HG02943 (cell line): ENCODE measurements around the gene KAT6B.
"Not testable (repeated sequence)": the region's sequence is repeated elsewhere in the genome, so short reads cannot be mapped to it uniquely, and the experiment has no call there.

ENCODE experiments used
- ATAC-seq: cut with Tn5 transposase; IDR thresholded peaks from one replicate; pipeline ENCODE4 v1.9.1; 2021; ENCODE audit warnings: mild to moderate bottlenecking, low read depth, moderate library complexity; ENCODE audit not compliant: unreplicated experiment

Gene KAT6B

GRCh38 chr10:75055896-75056406 lies 229.6 kb downstream of the KAT6B start:
- not testable (repeated sequence) for ATAC-seq

DNA sequence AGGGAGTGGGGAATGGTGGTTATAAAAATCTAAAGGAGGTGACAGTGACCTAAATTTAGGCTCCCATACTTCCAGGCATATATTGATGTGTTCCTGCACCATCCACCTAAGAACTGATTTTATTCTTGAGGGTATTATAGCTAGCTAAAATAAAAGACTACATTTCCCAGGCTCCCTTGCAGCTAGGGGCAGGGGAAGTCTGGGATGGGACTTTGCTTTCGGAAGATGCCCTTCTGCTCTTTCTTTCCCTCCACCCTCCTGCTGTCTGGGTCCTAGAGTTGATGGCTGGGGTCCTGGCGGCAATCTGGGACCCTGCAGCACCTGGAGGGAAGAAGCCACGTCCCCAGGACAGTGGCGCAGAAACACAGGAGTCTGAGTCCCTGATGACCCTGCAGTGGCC lies 231.3 kb downstream of the KAT6B start:
- ATAC-seq = no peak

DNA sequence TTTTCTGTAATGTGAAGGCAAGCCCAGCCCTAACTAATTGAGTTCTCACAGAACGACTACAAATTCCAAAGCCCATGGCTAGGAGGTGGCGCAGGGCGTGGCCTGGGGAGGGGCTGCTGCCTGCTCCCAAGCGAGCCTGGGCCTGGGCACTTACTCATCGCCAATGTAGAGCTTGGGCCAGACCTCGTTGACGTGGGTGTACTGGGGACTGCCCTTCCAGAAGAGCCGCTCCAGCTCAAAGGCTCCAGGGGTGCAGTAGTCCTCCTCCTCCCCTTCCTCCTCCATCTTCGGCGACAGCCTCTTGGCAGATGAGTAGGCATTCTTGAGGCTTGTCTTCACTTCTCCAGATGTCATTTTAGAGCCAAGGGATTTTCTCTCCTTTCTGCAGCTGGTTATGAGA lies 231.8 kb downstream of the KAT6B start:
- no peak for ATAC-seq

DNA sequence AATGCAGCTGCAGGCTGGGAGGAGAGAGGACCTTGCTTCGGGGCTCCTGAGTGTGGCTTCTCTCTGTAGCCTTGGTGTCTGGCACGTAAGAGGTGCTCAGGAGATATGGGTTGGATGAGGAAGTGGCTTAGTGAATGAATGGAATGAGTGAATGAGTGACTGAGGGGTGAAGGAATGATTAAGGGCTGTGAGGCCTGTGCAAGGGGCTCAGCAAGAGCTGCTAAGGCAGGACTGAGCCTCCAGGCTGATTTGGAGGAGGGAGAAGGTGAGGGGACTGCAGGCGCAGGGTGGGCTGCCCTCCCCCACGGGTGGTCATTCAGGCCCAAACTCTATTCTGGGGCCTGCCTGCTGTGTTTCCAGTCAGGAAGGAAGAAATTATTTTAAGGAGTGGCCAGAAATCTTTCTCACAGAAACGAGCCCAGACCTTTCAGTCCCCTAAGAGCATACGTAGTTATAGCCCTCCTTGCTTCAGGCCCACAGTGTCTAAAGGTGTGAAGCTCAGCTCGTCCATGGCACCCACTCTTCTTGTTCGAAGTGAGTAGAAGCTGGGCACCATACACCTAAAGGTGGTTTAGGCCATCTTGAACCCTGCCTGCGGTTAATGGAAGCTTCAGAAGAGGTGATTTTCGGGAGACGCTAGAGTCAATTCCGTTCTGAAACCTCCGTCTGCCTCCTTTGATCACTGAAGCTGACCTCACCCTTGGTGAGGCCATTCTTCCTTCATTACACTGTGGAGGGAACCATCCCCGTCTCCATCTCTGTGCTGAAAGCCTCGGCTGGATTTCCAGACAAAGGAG lies 235.5 kb downstream of the KAT6B start:
- ATAC-seq = no peak

- no peak for ATAC-seq
Measured at GRCh38 chr10:75062506-75063299, 236.3 kb downstream of the KAT6B start.

DNA sequence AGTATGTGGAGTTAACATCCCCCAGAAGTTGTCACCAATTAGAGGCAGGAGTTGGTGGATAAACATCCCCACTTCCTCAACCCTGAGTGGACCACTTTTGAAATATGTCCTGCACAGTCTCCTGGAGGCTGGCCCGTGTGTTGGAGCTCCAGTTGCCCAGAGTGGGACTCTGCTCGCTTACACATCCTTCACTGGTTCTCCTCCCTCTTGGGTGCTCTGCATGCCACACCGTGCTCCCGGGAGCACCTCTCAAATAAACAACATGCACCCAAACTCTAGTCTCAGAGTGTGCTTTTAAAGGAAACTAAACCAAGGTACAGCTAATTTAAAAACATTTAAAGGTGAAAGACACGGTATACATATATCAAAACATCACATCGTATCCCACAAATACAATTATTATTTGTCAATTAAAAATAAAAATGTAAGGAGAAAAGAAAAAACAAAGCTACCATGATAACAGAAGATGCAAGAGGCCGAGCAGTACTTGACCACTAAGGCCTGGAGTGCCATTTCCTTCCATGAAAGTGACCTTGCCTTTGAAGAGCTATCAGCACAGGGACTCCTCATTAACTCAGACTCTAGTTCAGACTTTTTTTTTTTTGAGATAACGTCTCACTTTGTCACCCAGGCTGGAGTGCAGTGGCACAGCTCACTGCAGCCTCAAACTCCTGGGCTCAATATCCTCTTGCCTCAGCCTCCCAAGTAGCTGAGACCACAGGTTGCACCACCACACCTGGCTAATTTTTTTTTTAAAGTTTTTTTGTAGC lies 237.2 kb downstream of the KAT6B start:
- ATAC-seq = no peak

GRCh38 chr10:75065076-75065475 lies 238.7 kb downstream of the KAT6B start:
- no peak for ATAC-seq

DNA sequence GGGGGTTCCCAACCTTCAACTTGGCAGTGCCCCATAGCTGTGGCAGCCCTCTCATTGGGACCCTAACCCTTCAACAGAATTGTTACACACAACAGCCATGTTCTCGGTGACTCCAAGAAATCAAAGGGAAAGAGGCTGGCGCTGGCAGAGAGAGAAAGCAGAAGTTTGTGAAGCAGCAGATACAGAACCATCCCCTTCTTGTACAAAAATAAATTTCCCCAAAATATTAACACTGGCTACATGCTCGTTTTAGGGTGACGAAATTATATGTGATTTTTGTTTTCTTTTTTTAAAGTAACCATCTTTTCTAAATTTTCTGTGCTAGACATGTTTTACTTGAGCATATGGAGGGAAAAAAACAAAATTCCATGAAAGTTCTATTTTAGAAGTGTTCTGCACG lies 239.9 kb downstream of the KAT6B start:
- ATAC-seq = no peak

- ATAC-seq = no peak
Measured at GRCh38 chr10:75067272-75067671, 240.9 kb downstream of the KAT6B start.

GRCh38 chr10:75068523-75068922 lies 242.1 kb downstream of the KAT6B start:
- ATAC-seq = no peak

DNA sequence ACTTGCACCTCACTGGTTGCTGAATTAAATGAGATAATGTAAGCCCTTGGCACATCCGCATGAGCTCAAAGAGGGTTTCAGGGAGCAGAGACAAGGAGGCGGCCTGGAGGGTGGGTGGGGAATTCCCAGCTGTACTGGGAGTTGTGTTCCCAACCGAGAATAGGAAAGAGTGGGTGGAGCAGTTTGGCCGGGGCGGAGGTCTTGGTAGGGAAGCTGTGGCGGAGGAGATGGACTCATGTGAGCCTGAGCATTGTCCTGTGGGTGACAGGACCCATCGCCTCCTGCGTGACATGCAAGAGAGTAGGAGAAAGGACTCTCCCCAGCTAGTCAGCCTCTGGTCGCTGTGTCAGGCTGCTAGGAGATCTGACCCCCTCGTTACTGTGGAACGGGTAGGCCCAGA lies 244.1 kb downstream of the KAT6B start:
- ATAC-seq = no peak

- ATAC-seq = no peak
Measured at GRCh38 chr10:75070961-75071428, 244.6 kb downstream of the KAT6B start.

- no peak for ATAC-seq
Measured at GRCh38 chr10:75071756-75072155, 245.4 kb downstream of the KAT6B start.

GRCh38 chr10:75072727-75073126 lies 246.3 kb downstream of the KAT6B start:
- ATAC-seq = no peak

DNA sequence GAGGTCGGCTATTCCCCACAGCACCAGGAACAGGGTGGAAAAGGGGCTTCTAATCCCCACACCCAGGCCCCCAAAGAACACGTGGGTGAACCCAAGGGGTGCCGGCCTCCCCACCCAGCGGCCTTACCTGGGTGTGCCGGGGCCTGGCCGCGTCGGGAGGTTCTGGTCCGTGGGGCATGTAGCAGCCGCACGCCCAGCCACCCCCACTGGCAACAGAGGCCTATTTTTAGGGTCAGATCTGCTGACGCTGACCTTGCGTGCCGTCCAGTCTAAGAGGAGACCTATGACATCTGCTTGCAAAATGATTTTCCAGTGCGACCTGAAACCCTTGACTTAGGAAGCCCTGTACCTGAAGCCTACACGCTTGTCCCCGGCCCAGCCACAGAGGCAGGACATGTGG lies 247.0 kb downstream of the KAT6B start:
- ATAC-seq = no peak

DNA sequence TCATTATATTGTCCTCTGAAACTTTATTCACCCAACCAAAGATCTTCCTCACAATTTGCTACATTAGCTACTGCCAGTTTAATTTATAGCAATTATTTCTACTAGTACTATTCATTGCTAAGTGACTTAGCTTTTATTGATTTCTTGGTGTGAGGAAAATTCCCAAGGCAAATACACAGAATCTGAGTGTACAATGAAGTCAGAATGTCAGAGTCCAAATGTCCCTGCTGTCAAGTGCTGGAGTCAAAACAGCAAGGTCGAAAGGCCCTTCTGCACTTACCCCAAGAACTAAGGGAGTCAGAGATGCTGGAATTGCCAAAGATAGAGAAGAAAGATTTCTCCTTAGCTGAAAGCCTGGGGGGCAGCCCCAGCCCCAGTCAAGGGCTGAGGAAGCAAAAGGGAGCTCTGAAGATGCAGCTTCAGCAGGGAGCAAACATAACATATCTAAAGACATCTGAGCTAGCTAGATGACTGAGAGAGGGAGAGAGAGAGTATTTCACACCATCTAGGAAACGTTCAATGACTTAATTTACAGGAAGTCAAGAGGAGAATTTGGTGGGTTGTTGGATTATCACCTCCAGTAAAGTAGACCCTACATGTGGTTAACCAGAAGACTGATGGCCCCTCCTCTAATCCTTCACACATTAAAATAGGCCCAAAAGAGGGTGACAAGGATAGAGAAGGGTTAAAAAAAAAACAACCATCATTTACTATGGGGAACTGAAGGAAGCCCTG lies 248.5 kb downstream of the KAT6B start:
- ATAC-seq = no peak

DNA sequence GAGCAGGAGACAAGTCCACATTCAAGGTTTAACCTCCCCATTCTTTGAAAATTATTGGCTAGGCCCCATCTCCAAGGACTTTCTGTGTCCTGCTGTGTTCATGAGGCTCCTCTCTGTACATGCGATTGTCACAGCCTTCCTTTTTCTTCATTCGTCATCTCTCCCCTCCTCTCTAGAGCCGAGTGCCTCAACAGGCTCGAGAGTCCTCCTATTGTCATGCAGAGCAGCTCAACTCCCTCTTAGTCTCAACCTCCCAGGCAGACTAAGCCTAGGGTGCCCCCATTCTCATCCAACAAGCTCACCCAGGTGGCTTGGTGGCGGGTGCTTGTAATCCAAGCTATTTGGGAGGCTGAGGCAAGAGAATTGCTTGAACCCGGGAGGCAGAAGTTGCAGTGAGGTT lies 249.9 kb downstream of the KAT6B start:
- ATAC-seq = no peak

DNA sequence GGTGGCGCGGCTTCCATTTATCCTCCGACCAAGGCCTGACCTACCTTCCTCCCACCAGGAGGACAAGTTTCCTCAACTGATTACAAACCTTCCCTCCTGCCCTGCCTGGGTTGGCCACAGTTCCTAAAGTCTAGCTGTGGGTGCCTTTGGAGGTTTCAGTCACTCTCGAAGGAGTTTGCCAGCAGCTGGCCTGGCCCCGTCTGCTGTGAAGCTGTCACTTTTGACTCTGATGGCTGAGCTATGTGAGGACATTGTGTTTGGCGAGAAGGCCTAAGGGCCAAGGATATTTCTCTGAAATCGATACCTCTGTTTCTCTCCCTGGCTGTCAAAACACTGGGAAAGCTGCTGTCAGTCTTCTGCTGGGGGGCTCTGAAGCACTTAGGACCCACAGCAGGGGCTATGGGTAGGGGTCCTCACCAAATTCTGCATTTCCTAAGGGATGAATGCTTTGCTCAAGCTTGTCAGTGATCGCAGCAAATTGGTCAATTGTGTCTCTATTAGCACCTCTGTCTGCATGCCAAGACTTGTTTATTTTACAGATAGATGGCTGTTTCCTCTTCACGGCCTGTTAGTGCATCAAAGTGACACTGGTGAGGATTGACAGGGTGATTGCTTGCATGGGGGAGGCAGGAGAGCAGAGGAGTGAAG lies 253.2 kb downstream of the KAT6B start:
- no peak for ATAC-seq

DNA sequence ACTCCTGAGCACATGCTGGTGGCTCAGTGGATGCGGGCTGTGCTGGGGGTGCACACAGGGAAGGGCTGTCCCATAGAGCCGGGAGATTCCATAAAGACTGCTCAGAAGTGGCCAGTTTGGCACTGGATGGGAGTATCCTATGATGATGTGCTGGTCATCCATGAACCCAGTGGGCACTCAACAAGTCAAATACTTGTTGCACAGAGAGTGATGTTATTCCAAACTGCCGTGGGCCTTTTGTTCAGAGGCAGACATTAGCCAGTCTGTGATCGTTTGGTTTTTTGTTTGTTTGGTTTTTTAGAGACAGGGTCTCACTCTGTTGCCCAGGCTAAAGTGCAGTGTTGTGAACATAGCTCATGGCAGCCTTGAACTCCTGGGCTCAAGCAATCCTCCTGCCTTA lies 254.2 kb downstream of the KAT6B start:
- ATAC-seq = no peak

GRCh38 chr10:75081379-75081778 lies 255.0 kb downstream of the KAT6B start:
- no peak for ATAC-seq
